Keratinocyte (primary cell): Measurements from ENCODE around the gene ANKRD44. TPM values are rescaled to one million over a fixed set of nuclear protein-coding genes. Genes with fewer than 3 reads are reported as not detected.

Experiments
- DNase-seq: peaks from one replicate; pipeline ENCODE4 v3.0.0-alpha.2; 2011; ENCODE audit warnings: low read depth, missing footprints, low spot score
- FAIRE-seq: peaks from 2 replicates; lab custom pipeline; 2011; peaks lifted over from hg19 to GRCh38; lab: Jason Lieb, UNC
- H2AFZ ChIP-seq: 2 replicates; pipeline ENCODE4 v1.6.0; 2012; ENCODE audit warnings: low read length, control low read depth, inconsistent platforms; ENCODE audit not compliant: control insufficient read depth
- H3K27ac ChIP-seq: 2 replicates; pipeline ENCODE4 v1.5.1; 2011; ENCODE audit warnings: low read length; ENCODE audit not compliant: control insufficient read depth, insufficient read depth
- H3K27me3 ChIP-seq: 3 replicates; pipeline ENCODE4 v1.6.0; 2011; ENCODE audit warnings: low read length; ENCODE audit not compliant: control insufficient read depth, insufficient read depth; ENCODE audit errors: extremely low read depth
- H3K36me3 ChIP-seq, 2 experiments: 2 replicates in 1 of 2; 3 replicates in 1 of 2; pipeline ENCODE4 v1.5.1; 2011; ENCODE audit warnings: low read length in 2 of 2, mild to moderate bottlenecking in 1 of 2; ENCODE audit not compliant: control insufficient read depth in 2 of 2, insufficient read depth in 2 of 2; ENCODE audit errors: extremely low read depth in 1 of 2
- H3K4me1 ChIP-seq: 3 replicates; pipeline ENCODE4 v1.5.1; 2011; ENCODE audit warnings: low read length; ENCODE audit not compliant: control insufficient read depth, insufficient read depth; ENCODE audit errors: extremely low read depth
- H3K4me2 ChIP-seq: 3 replicates; pipeline ENCODE4 v1.6.0; 2011; ENCODE audit warnings: low read depth, low read length; ENCODE audit not compliant: control insufficient read depth, insufficient read depth; ENCODE audit errors: extremely low read depth
- H3K4me3 ChIP-seq, 3 experiments: fragments of 200-600 bp in 1 of 3; sonication (generic) in 1 of 3; 2 replicates in 2 of 3; 3 replicates in 1 of 3; pipeline ENCODE4 v1.5.1; 2011 to 2016; ENCODE audit warnings: low read length in 3 of 3, mild to moderate bottlenecking in 3 of 3, control low read depth in 2 of 3, inconsistent platforms in 1 of 3, low read depth in 1 of 3, mixed read lengths in 1 of 3, mixed run types in 1 of 3, moderate library complexity in 1 of 3; ENCODE audit not compliant: control insufficient read depth in 2 of 3, insufficient read depth in 2 of 3; ENCODE audit errors: extremely low read depth in 1 of 3
- H3K79me2 ChIP-seq: 2 replicates; pipeline ENCODE4 v1.6.0; 2012; ENCODE audit warnings: low read length; ENCODE audit not compliant: control insufficient read depth, insufficient read depth
- H3K9ac ChIP-seq: 3 replicates; pipeline ENCODE4 v1.6.0; 2011; ENCODE audit warnings: low read length; ENCODE audit not compliant: control insufficient read depth, insufficient read depth; ENCODE audit errors: extremely low read depth
- H3K9me1 ChIP-seq: 3 replicates; pipeline ENCODE4 v1.6.0; 2011; ENCODE audit warnings: low read length; ENCODE audit not compliant: control insufficient read depth, insufficient read depth; ENCODE audit errors: extremely low read depth
- H3K9me3 ChIP-seq: 2 replicates; pipeline ENCODE4 v1.5.1; 2012; ENCODE audit warnings: low read depth, low read length; ENCODE audit not compliant: control insufficient read depth
- H4K20me1 ChIP-seq: 3 replicates; pipeline ENCODE4 v1.6.0; 2011; ENCODE audit warnings: low read length; ENCODE audit not compliant: control insufficient read depth, insufficient read depth; ENCODE audit errors: extremely low read depth
- EZH2 ChIP-seq: IDR thresholded peaks from one replicate; pipeline ENCODE4 v1.6.1; 2012; ENCODE audit warnings: inconsistent platforms, mild to moderate bottlenecking, low read length, moderate library complexity
- dilution Hi-C: fragments of 300-500 bp; cut with MboI; formaldehyde crosslinking; loops from one replicate; pipeline ENCODE4 v1.7.0; 2020; ENCODE audit warnings: low sequenced_read_pairs; ENCODE audit not compliant: extremely low pct_ligation_motif_present
- polyA plus RNA-seq, 5 experiments: library from polyadenylated mRNA; depleted of rRNA in 3 of 5; stranded (reverse) in 3 of 5; stranded (forward) in 1 of 5; unstranded in 1 of 5; fragments of >200 nt; gene quantifications; 1 replicate in 1 of 5; 2 replicates in 3 of 5; 3 replicates in 1 of 5; pipeline versions ENCODE4 v1.2.1 to v1.2.3, GENCODE V29; 2011 to 2012; ENCODE audit warnings: missing spikeins in 2 of 5, low read depth in 1 of 5, low replicate concordance in 1 of 5
- TF ChIP-seq, protein P1 (sequence below), 3 experiments: IDR thresholded peaks in 1 of 3; conservative IDR thresholded peaks in 1 of 3; optimal IDR thresholded peaks in 1 of 3; 2 replicates in 2 of 3; 3 replicates in 1 of 3; pipeline versions ENCODE3 to v1.5.1; 2011; ENCODE audit warnings: low read length in 3 of 3, mild to moderate bottlenecking in 3 of 3, moderate library complexity in 2 of 3, control low read depth in 1 of 3, inconsistent platforms in 1 of 3; ENCODE audit not compliant: insufficient read depth in 2 of 3; ENCODE audit errors: extremely low read depth in 1 of 3

The ANKRD44 gene
- polyA plus RNA-seq, 1 donor (not counting 4 experiments of a cell fraction or from before 2014, with no cell fraction given) = 0.35 TPM

GRCh38 chr2:197207106-197207505 lies 103.5 kb downstream of the ANKRD44 start:
- H3K4me3 ChIP-seq = no peak overlapping the region
- TF ChIP-seq, protein P1, sequence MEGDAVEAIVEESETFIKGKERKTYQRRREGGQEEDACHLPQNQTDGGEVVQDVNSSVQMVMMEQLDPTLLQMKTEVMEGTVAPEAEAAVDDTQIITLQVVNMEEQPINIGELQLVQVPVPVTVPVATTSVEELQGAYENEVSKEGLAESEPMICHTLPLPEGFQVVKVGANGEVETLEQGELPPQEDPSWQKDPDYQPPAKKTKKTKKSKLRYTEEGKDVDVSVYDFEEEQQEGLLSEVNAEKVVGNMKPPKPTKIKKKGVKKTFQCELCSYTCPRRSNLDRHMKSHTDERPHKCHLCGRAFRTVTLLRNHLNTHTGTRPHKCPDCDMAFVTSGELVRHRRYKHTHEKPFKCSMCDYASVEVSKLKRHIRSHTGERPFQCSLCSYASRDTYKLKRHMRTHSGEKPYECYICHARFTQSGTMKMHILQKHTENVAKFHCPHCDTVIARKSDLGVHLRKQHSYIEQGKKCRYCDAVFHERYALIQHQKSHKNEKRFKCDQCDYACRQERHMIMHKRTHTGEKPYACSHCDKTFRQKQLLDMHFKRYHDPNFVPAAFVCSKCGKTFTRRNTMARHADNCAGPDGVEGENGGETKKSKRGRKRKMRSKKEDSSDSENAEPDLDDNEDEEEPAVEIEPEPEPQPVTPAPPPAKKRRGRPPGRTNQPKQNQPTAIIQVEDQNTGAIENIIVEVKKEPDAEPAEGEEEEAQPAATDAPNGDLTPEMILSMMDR (optimal IDR thresholded peaks at IDR 0.05 in 1 of 3, IDR thresholded peaks at IDR 0.05 in 1 of 3, conservative IDR thresholded peaks at IDR 0.05 in 1 of 3; ENCODE audit: extremely low read depth in 1 of 3, insufficient read depth in 2 of 3, low read length in 3 of 3) = no peak
- TF ChIP-seq EZH2 = no peak
- H4K20me1 ChIP-seq = no peaks in the 10 kb centered on the region
- no peaks in the 10 kb centered on the region for H3K79me2 ChIP-seq
- no peaks in the 10 kb centered on the region for H3K36me3 ChIP-seq
- dilution Hi-C loops = no loop called here
- no peaks in the 10 kb centered on the region for H3K9me3 ChIP-seq
- no peak overlapping the region for H3K4me2 ChIP-seq
- no peaks in the 10 kb centered on the region for H3K27me3 ChIP-seq
- no peak overlapping the region for H3K9ac ChIP-seq
- H3K4me1 ChIP-seq = no peaks in the 10 kb centered on the region
- H3K9me1 ChIP-seq = no peaks in the 10 kb centered on the region
- FAIRE-seq (no peak), DNase-seq (no peak)
- no peak overlapping the region for H3K27ac ChIP-seq
- no peak overlapping the region for H2AFZ ChIP-seq

DNA sequence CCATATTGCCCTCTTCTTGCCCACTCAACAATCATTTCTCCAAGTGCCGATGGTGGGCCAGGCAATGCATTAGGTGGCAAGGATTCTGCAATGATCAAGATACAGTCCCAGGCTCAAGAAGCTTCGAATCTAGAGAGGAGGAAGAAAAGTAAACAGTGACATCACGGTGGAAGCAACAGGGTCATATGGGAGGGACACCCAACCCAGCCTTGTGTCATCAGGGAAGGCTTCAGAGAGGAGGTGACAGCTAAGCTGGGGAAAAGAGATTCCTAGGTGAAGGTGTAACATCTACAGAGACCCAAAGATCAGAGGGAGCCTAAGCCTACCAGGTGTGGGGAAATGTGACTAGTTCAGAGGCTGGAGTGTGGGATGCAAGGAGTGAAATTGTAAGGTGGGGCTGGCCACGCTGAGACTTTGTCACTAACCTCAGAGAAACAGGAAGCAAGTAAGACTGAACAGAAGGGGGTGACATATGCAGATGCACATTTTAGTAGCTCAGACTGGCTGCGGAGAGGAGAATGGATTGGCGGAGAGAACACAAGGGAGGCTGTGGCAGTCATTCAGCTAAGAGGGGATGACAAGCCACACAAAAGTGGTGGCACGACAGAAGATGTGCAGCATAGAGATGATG lies 104.9 kb downstream of the ANKRD44 start:
- no peak for DNase-seq
- dilution Hi-C loops = no loop called here
- TF ChIP-seq, protein P1 (optimal IDR thresholded peaks at IDR 0.05 in 1 of 3, IDR thresholded peaks at IDR 0.05 in 1 of 3, conservative IDR thresholded peaks at IDR 0.05 in 1 of 3; ENCODE audit: extremely low read depth in 1 of 3, insufficient read depth in 2 of 3, low read length in 3 of 3) = no peak
- TF ChIP-seq EZH2 = no peak

More for the DNA sequence above, 104.9 kb downstream of the ANKRD44 start:
- Histone ChIP-seq H4K20me1 (no peaks in the 10 kb centered on the region), H3K79me2 (no peaks in the 10 kb centered on the region), H3K27ac (no peak overlapping the region), H3K36me3 (no peaks in the 10 kb centered on the region), H3K4me1 (no peaks in the 10 kb centered on the region), H3K9me1 (no peaks in the 10 kb centered on the region), H3K9ac (no peak overlapping the region), H3K4me2 (no peak overlapping the region), H3K27me3 (no peaks in the 10 kb centered on the region), H3K4me3 (no peak overlapping the region), H3K9me3 (no peaks in the 10 kb centered on the region), H2AFZ (no peak overlapping the region)
- no peak for FAIRE-seq
